GM19372 (cell line): ENCODE data around the gene KRT26.
"Not testable (repeated sequence)": the region's sequence is repeated elsewhere in the genome, so short reads cannot be mapped to it uniquely, and the experiment has no call there.

Experiments
- ATAC-seq: cut with Tn5 transposase; IDR thresholded peaks from one replicate; pipeline ENCODE4 v1.9.1; 2021; ENCODE audit warnings: mild to moderate bottlenecking, low read depth, moderate library complexity; ENCODE audit not compliant: unreplicated experiment

Gene KRT26

GRCh38 chr17:40795019-40795667, 23.1 kb upstream of the KRT26 start:
- no peak for ATAC-seq

DNA sequence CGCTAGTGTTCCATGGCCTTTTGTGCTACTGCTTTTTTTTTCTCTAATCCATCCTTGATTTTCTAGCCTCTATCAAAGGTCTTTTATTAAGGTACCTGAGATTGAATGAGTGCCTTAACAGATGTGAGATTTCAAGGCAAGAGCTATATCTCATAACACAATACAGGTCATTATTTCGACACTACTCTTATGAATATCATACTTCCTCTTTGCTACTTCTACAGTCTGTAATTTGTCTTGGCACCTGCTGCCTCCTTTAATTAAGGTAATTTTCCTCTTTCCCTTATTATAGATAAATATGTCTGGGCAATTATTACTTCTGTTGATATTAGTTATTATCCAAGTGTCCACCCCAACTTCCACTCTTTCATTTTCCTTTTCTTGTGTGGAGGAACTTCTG, 22.5 kb upstream of the KRT26 start:
- ATAC-seq: no peak

DNA sequence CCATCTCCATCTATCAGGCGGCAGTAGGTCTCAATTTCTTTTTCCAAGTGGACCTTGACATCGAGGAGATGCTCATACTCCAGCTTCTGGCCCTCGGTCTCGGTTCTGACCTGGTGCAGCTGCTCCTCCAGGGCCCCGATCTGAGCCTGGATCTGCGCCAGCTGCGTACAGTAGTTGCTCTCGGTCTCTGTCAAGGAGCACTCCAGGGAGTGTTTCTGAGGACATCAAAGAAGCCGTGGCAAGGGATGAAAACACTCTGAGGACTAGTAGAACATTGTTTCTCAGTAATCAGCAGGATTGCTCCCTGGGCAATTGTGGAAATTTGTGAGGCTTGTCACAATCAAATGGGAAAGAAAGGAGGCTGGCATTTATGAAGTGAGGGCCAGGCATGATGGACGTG, 21.8 kb upstream of the KRT26 start:
- no peak for ATAC-seq

DNA sequence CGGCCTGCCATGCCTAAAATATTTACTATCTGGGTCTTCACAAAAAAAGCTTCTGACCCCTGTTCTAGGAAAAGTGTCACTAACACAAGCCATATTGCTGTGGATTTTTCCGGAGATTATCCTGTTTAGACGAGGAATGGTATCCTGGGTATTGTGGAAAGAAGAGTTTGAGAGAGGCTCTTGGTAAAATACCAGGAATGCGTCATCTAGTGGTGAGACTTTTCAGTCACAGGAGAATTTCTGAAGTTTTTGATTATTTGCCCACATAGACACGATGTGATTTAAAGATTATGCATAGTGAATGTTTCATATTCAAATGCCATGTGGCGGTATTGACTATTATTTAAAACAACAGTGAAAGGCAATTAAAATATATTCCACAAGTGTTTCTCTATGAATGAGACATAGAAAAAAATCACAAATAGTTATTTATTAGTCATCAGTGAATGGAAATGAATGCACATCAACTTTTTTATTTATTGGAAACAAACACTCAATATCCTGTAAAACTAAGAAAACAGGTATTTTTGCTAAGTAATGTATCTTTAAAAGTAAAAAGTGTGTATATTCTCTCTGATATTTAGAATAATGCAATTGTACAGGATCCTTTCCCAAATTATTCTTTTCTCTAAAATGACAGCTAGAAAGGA, 19.9 kb upstream of the KRT26 start:
- ATAC-seq: no peak

GRCh38 chr17:40791111-40791510, 19.1 kb upstream of the KRT26 start:
- ATAC-seq: no peak

GRCh38 chr17:40782450-40782849, 10.4 kb upstream of the KRT26 start, which contains the start of gene KRT27:
TSS of gene KRT27 (minus strand) at chr17:40782550. CDS start at chr17:40782493, 57 bp downstream.
- no peak for ATAC-seq

- ATAC-seq: no peak
Observed at GRCh38 chr17:40779181-40779909, 7.3 kb upstream of the KRT26 start.

GRCh38 chr17:40778461-40778860, 6.5 kb upstream of the KRT26 start:
- ATAC-seq: no peak

GRCh38 chr17:40777971-40778370, 6.0 kb upstream of the KRT26 start:
- no peak for ATAC-seq

DNA sequence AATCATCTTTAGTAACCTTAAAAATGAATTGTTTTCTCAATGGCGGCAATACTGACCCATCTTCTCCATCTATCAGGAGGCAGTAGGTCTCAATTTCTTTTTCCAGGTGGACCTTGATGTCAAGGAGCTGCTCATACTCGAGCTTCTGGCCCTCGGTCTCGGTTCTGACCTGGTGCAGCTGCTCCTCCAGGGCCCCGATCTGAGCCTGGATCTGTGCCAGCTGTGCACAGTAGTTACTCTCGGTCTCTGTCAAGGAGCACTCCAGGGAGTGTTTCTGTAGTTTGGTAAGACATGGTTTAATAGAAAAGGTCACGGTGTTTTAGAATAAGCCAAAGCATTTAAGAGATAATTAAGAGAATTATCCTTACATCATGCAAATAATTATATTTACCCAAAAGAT, 5.5 kb upstream of the KRT26 start:
- ATAC-seq: no peak

DNA sequence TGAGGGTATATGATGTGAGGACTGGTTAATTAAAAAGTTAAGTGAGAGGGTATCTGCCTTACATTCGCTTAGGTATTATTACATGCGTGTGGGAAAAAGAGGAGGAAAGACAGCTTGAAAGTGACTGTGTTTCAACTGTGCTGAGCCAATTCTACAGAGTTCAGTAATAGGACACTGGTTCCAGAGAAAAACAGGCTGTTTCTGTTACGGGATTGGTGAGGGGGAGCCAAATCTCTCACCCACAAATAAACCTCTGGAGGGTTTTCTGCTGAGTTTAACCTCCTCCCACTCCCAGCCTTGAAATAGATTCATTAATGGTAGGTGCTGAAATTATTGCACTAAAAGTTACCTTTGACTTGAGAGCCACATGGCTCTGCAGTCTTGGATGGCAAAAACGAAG, 3.9 kb upstream of the KRT26 start:
- no peak for ATAC-seq

DNA sequence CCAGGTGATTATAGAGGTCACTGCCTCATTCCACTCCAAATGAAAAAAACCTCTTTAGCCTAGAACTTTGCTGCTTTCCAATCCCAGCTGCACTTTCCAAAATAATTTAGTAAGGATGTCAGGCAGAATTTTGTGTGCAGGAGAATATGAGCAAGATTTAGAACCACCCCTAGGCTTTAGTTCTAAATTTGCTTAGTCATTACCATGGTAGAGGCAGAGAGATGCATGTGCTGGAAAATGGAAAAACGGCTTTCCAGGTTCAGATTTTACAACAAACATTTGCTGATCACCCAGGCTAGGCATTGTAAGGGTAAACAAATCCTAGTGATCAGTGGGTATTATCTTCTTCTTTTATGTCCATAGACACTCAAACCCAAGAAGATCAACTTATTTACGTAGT, 6.3 kb downstream of the KRT26 start:
- no peak for ATAC-seq

DNA sequence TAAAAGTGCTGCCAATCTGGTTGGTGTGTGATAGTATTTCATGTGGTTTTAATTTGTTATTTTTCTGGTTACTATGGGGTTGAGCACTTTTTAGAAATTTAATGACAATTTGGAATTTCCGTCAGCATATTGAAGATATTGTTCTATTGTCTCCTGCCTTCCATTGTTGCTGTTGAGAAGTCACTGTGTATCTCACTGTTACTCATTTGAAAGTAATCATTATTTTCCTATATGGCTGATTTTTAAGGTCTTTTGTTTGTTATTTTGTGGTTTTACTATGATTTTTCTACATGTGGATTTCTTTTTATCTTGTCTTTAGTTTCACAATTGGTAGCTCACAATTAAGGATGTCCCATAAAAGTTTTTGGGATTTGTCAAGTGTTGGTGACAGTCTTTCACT, 8.2 kb downstream of the KRT26 start:
- no peak for ATAC-seq

- ATAC-seq: no peak
Observed at GRCh38 chr17:40760105-40761016, 11.6 kb downstream of the KRT26 start.

DNA sequence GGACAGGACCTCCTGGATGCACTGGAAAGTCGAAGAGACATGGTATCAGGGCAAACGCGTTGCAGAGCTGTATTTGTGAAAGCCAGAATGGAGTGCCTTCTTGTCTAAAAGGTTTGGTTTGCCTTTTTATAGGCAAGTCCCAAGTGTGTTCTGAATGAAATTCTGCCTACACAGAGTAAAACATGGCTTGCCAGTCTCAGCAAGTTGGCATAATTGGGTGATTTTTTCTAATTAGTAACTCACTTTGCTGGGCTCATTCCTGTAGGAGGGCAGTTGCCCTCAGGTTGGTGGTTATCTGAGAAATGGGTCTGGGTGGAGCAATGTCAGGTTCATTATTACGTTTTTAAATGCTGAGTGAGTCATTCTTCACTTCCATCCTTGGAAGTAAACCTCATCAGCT, 16.8 kb downstream of the KRT26 start, which contains the start of gene KRT25:
Gene KRT25, minus strand, starts transcription at position 101 of the 400 bp plus-strand sequence. Its CDS starts 60 bp downstream, at position 41.
- no peak for ATAC-seq

GRCh38 chr17:40753804-40754203, 18.2 kb downstream of the KRT26 start:
- no peak for ATAC-seq

- no peak for ATAC-seq
Observed at GRCh38 chr17:40751065-40751464, 20.9 kb downstream of the KRT26 start.

GRCh38 chr17:40750391-40750790, 21.6 kb downstream of the KRT26 start:
- no peak for ATAC-seq

- not testable (repeated sequence) for ATAC-seq
Observed at GRCh38 chr17:40748666-40749065, 23.3 kb downstream of the KRT26 start.

- ATAC-seq: no peak
Observed at GRCh38 chr17:40738553-40738952, 33.4 kb downstream of the KRT26 start.

DNA sequence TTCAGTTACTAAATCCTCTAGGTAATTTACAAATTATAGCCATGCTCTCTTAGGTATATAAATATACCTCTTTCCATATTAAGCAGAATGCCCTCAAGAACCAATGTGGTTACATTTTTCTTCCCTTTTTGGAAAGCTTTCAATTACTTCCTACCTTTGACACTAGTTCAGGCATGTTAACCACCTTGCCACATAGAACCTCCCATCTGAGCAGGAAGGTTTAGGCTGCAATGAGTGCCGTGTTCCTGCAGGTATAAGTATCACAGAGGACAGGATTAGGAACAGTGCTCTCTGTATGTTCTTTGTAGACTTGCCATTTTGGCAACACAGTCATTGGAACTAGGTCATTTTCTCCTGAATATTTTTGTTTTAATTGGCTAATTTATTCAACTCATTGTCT, 37.0 kb downstream of the KRT26 start:
- ATAC-seq: no peak
